Activated B cell treated with CpG ODN at 0.5 μM for 24 hours (primary cell): ENCODE data around the gene LYZL6. TPM values are rescaled to one million over a fixed set of nuclear protein-coding genes. Genes with fewer than 3 reads are reported as not detected.

Source experiments
- ATAC-seq: fragments of 200-7000 bp; cut with Tn5 transposase; one replicate; pipeline ENCODE4 v1.10.0; 2021; ENCODE audit warnings: low read depth, mild to moderate bottlenecking, moderate library complexity
- CTCF ChIA-PET: fragments of 350-600 bp; sonication (Branson Sonifier 250); formaldehyde crosslinking; loops from one replicate; lab custom pipeline; 2021; ENCODE audit warnings: antibody characterized with exemption; lab: Charles Lee
- POLR2A ChIA-PET: fragments of 350-600 bp; sonication (Branson Sonifier 250); formaldehyde crosslinking; loops from one replicate; lab custom pipeline; 2021; ENCODE audit warnings: antibody characterized with exemption; lab: Charles Lee
- DNase-seq: peaks from one replicate; pipeline ENCODE4 v3.0.0; 2022
- H3K27ac Mint-ChIP-seq: one replicate; pipeline ENCODE4 v1.8.0; 2020; ENCODE audit warnings: mixed read lengths
- H3K27me3 Mint-ChIP-seq: one replicate; pipeline ENCODE4 v1.8.0; 2021; ENCODE audit warnings: mixed read lengths
- H3K36me3 Mint-ChIP-seq: one replicate; pipeline ENCODE4 v1.8.0; 2021; ENCODE audit warnings: low read depth, mixed read lengths
- H3K4me1 Mint-ChIP-seq: one replicate; pipeline ENCODE4 v1.8.0; 2021; ENCODE audit warnings: mixed read lengths
- H3K4me3 Mint-ChIP-seq: one replicate; pipeline ENCODE4 v1.8.0; 2020; ENCODE audit warnings: mild to moderate bottlenecking, mixed read lengths
- H3K9me3 Mint-ChIP-seq: one replicate; pipeline ENCODE4 v1.8.0; 2020; ENCODE audit warnings: mixed read lengths
- intact Hi-C: fragments of 100-400 bp; cut with micrococcal nuclease; formaldehyde crosslinking; loops from one replicate; pipeline ENCODE4 v1.15.1; 2024
- total RNA-seq: library from RNA; stranded (reverse); gene quantifications from 2 replicates; pipeline ENCODE4 v1.2.3, GENCODE V29; 2022
- TF ChIP-seq, protein P1 (sequence below): fragments of 200-600 bp; IDR thresholded peaks from one replicate; pipeline ENCODE4 v1.8.0; 2022; ENCODE audit warnings: antibody characterized with exemption, mild to moderate bottlenecking

Gene LYZL6
- total RNA-seq, 1 donor from 2014 or later, result not detected

DNA sequence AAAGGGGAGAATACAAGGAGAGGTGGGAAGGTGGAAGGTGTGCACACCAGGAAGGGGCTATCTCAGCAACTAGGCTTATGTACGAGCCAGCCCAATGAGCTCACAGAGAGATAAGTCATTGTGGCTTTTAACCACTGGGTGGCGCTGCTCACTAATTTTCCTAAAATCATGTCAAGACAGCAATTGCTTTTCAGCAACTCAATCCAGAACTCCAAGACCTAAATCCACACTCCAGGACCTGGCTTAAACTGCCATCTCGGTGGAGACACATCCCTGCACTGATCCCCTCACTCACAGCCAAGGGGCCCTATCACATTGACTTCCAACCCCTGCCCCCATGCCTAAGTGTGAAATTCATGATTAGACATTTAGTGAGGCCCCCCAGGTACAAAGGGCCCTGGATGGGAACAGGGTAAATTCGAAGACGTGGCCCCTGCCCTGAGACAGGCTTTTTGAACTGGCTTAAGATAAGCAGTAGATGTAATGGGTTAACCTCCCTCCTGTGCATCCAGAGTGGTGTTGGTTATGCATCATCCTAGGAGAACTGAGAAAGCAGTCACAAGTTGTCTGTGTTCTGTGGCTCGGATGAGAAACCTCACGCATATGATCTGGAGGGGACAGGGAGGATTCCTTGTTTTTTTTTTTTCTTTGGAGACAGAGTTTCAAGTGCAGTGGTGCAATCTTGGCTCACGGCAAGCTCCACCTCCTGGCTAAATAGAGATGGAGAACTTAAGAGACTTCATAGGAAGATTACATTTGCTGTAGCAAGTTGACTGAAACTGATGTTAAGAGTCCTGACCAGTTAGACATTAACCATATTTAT, 26.3 kb upstream of the LYZL6 start:
- peaks cover 1% of the 10 kb centered on the region for H3K4me1 Mint-ChIP-seq
- no peaks in the 10 kb centered on the region for H3K36me3 Mint-ChIP-seq
- ATAC-seq (peak; percentile 84), DNase-seq (peak; percentile 49)
- H3K27ac Mint-ChIP-seq, result no peak overlapping the region
- TF ChIP-seq, protein P1, sequence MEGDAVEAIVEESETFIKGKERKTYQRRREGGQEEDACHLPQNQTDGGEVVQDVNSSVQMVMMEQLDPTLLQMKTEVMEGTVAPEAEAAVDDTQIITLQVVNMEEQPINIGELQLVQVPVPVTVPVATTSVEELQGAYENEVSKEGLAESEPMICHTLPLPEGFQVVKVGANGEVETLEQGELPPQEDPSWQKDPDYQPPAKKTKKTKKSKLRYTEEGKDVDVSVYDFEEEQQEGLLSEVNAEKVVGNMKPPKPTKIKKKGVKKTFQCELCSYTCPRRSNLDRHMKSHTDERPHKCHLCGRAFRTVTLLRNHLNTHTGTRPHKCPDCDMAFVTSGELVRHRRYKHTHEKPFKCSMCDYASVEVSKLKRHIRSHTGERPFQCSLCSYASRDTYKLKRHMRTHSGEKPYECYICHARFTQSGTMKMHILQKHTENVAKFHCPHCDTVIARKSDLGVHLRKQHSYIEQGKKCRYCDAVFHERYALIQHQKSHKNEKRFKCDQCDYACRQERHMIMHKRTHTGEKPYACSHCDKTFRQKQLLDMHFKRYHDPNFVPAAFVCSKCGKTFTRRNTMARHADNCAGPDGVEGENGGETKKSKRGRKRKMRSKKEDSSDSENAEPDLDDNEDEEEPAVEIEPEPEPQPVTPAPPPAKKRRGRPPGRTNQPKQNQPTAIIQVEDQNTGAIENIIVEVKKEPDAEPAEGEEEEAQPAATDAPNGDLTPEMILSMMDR, result peak; percentile 62
- H3K27me3 Mint-ChIP-seq, result peaks cover 5% of the 10 kb centered on the region
- ChIA-PET CTCF (interaction anchor here (0.6 to 19.6 kb wide), 26 partner anchors 8 to 633 kb away, joined by 3 to 481 read pairs (median 4); partner anchors contain the start of genes CCL16, CCL3 and ZNHIT3), POLR2A (interaction anchor here (0.6 to 1.0 kb wide), 3 partner anchors 516 to 714 kb away, joined by 3 to 4 read pairs (median 3); partner anchors contain the start of gene MYO19)
- no peaks in the 10 kb centered on the region for H3K9me3 Mint-ChIP-seq
- intact Hi-C loops, result loop anchor here (1.0 to 2.0 kb wide), 4 partner anchors 180 to 1077 kb away; partner anchors contain the start of genes MYO19 and PIGW
- no peak overlapping the region for H3K4me3 Mint-ChIP-seq

DNA sequence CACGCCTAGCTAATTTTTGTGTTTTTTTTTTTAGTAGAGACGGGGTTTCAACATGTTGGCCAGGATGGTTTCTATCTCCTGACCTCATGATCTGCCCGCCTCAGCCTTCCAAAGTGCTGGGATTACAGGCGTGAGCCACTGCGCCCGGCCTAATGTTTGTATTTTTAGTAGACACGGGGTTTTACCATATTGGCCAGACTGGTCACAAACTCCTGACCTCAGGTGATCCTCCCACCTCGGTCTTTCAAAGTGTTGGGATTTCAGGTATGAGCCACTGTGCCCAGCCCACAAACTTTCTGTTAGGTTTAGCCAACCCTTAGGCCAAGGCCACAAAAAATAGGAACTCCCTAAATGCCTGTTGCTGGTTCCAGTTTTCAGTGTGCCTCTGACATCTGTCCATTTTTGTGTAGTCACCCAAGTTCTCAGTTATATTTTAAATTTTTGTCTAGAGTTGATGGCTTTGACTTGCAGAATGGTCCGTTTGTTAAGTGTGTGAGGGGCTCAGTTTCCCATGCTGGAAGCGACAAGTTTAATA, 25.1 kb upstream of the LYZL6 start:
- Mint-ChIP-seq H3K4me3 (no peak overlapping the region), H3K9me3 (no peaks in the 10 kb centered on the region), H3K36me3 (no peaks in the 10 kb centered on the region), H3K27ac (no peak overlapping the region), H3K4me1 (peaks cover 1% of the 10 kb centered on the region), H3K27me3 (peaks cover 9% of the 10 kb centered on the region)
- POLR2A ChIA-PET, result no interaction called here
- CTCF ChIA-PET, result interaction anchor here (0.8 to 19.6 kb wide), 9 partner anchors 9 to 634 kb away, joined by 3 to 481 read pairs (median 4); partner anchors contain the start of genes CCL16, CCL3 and ZNHIT3
- TF ChIP-seq, protein P1, result no peak
- DNase-seq (no peak), ATAC-seq (no peak)
- intact Hi-C loops, result loop anchor here (1.0 to 2.0 kb wide), 4 partner anchors 181 to 1078 kb away; partner anchors contain the start of genes MYO19 and PIGW

DNA sequence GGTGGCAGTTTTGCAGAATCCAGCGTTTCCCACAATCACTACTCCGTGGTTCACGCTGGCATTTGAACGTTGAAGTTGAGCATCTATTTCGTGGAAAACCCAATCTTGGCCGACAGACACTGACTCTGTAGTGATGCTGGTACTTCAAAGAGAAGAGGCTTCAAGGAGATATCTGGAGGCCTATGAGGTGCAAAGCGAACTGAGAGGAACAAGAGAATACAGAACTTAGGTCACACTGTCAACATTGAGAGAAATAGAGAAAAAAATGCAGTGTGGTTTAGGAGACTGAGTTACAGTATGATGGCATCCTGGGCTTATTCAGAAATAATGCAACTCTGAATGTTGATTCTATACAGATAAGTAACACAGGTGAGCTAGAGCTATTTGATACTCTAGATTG, 21.8 kb upstream of the LYZL6 start:
- no peak overlapping the region for H3K27ac Mint-ChIP-seq
- ChIA-PET POLR2A (no interaction called here), CTCF (interaction anchor here (1.2 to 19.6 kb wide), 2 partner anchors 182 to 518 kb away, joined by 6 to 481 read pairs; no protein-coding TSS in a partner anchor)
- peaks cover 12% of the 10 kb centered on the region for H3K27me3 Mint-ChIP-seq
- H3K36me3 Mint-ChIP-seq, result no peaks in the 10 kb centered on the region
- TF ChIP-seq, protein P1, result no peak
- no peak overlapping the region for H3K4me3 Mint-ChIP-seq
- peaks cover 1% of the 10 kb centered on the region for H3K4me1 Mint-ChIP-seq
- DNase-seq (no peak), ATAC-seq (no peak)
- no peaks in the 10 kb centered on the region for H3K9me3 Mint-ChIP-seq
- intact Hi-C loops, result no loop called here

DNA sequence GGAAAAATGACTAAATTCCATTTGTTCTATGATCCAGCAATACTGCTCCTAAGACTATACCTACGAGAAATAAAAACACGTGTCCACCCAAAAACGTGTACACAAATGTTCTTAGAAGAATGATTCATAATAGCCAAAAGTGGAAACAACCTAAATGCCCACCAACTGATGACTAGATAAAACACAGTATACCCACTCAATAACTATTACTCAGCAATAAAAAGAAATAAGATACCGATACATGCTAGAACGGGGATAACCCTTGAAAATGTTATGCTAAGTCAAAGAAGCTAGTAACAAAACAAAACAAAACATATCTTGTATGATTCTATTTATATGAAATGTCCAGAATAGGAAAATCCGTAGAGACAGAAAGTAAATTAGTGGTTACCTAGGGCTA, 20.1 kb upstream of the LYZL6 start:
- ChIA-PET POLR2A (no interaction called here), CTCF (interaction anchor here (1.0 to 1.5 kb wide), 3 partner anchors 12 to 519 kb away, joined by 3 to 6 read pairs (median 3); no protein-coding TSS in a partner anchor)
- Mint-ChIP-seq H3K9me3 (no peaks in the 10 kb centered on the region), H3K36me3 (no peaks in the 10 kb centered on the region), H3K4me1 (no peaks in the 10 kb centered on the region), H3K27me3 (peaks cover 11% of the 10 kb centered on the region), H3K27ac (no peak overlapping the region), H3K4me3 (no peak overlapping the region)
- DNase-seq (no peak), ATAC-seq (no peak)
- TF ChIP-seq, protein P1, result no peak
- intact Hi-C loops, result no loop called here

DNA sequence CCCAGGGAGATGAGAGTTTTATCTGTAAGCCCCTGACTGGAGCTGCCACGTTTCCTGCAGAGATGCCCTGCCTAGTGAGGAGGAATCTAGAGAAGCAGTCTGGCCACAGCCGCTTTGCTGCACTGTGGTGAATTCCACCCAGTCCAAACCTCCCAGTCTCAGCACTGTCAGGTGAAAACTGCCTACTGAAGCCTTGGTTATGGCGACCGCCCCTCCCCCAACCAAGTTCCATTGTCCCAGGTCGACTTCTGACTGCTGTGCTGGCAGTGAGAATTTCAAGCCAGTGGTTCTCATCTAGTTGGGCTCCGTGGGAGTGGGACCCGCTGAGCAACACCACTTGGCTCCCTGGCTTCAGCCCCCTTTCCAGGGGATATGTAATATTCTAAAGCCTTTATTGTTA, 10.2 kb upstream of the LYZL6 start:
- ATAC-seq (no peak), DNase-seq (no peak)
- H3K4me3 Mint-ChIP-seq, result no peak overlapping the region
- ChIA-PET CTCF (no interaction called here), POLR2A (no interaction called here)
- H3K4me1 Mint-ChIP-seq, result no peaks in the 10 kb centered on the region
- peaks cover 34% of the 10 kb centered on the region for H3K27me3 Mint-ChIP-seq
- no peak overlapping the region for H3K27ac Mint-ChIP-seq
- TF ChIP-seq, protein P1, result no peak
- H3K36me3 Mint-ChIP-seq, result no peaks in the 10 kb centered on the region
- intact Hi-C loops, result no loop called here
- no peaks in the 10 kb centered on the region for H3K9me3 Mint-ChIP-seq
